ENCODE data around the gene ZNF41. TPM values are rescaled to one million over a fixed set of nuclear protein-coding genes. Genes with fewer than 3 reads are reported as not detected.

The ZNF41 gene
- total RNA-seq, 2 experiments from 2014 or later, result 8.4 to 10.7 TPM

DNA sequence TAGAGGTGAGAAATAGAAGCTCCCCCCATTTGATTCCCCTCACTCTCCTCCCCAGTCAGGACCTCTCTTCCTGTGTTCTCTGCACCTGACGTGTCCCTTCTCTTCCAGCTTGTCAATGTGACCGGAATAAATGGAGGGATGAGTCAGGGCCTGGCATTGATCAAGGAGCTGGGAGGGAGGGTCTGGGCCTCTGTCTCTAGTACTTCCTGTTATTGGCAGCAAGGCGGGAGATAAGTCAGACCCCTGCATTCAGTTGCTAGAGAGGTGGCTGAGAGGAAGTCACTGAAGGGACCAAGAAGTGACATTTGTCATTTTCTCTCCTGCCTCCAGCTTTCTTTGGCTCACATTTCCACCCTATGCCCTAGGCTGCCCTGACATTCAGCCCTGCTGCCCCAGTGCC is 35.1 kb upstream of the ZNF41 start:
- Histone ChIP-seq H3K4me2 (ENCODE audit: low read length) (no peak overlapping the region), H3K27ac (ENCODE audit: low read depth, low read length, poor library complexity, severe bottlenecking) (no peak overlapping the region), H2AFZ (ENCODE audit: low read length) (peak overlapping the region; percentile 67; the same call in 1 of the 2 replicates)

GRCh38 chrX:47515941-47516665 is 33.1 kb upstream of the ZNF41 start:
- Histone ChIP-seq H3K4me2 (ENCODE audit: low read length) (no peak overlapping the region), H4K20me1 (ENCODE audit: insufficient read depth, low read length) (no peaks in the 10 kb centered on the region), H2AFZ (ENCODE audit: low read length) (no peak overlapping the region), H3K27ac (ENCODE audit: low read depth, low read length, poor library complexity, severe bottlenecking) (no peak overlapping the region), H3K4me3 (ENCODE audit: low read depth, low read length, poor library complexity, severe bottlenecking) (no peak overlapping the region), H3K9me2 (ENCODE audit: insufficient read depth, low read length) (no peaks in the 10 kb centered on the region), H3K4me1 (ENCODE audit: insufficient read depth, low read length, poor library complexity, severe bottlenecking) (peaks cover 20% of the 10 kb centered on the region), H3K9me3 (ENCODE audit: low read length) (no peaks in the 10 kb centered on the region), H3K36me3 (ENCODE audit: insufficient read depth, low read length) (no peaks in the 10 kb centered on the region), H3K79me2 (ENCODE audit: insufficient read depth, low read depth, low read length) (no peaks in the 10 kb centered on the region)
- no TSS peak for BruUV-seq (replicated peaks)
- CTCF ChIA-PET (ENCODE audit: unreplicated experiment), result no interaction called here
- DNase-seq (ENCODE audit: low spot score), result no peak
- intact Hi-C loops (cut with micrococcal nuclease; ENCODE audit: unreplicated experiment), result no loop called here
- no peak for TF ChIP-seq EZH2phosphoT487 (IDR thresholded peaks at IDR 0.05; ENCODE audit: borderline replicate concordance, low read depth, low read length)
- TF ChIP-seq, protein P1, sequence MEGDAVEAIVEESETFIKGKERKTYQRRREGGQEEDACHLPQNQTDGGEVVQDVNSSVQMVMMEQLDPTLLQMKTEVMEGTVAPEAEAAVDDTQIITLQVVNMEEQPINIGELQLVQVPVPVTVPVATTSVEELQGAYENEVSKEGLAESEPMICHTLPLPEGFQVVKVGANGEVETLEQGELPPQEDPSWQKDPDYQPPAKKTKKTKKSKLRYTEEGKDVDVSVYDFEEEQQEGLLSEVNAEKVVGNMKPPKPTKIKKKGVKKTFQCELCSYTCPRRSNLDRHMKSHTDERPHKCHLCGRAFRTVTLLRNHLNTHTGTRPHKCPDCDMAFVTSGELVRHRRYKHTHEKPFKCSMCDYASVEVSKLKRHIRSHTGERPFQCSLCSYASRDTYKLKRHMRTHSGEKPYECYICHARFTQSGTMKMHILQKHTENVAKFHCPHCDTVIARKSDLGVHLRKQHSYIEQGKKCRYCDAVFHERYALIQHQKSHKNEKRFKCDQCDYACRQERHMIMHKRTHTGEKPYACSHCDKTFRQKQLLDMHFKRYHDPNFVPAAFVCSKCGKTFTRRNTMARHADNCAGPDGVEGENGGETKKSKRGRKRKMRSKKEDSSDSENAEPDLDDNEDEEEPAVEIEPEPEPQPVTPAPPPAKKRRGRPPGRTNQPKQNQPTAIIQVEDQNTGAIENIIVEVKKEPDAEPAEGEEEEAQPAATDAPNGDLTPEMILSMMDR (conservative IDR thresholded peaks at IDR 0.05; ENCODE audit: low read length), result no peak
- POLR2A ChIA-PET, result interaction anchor here (0.6 to 1.0 kb wide), 3 partner anchors 16 to 42 kb away, joined by 3 read pairs; no protein-coding TSS in a partner anchor

More for the DNA sequence above, 35.1 kb upstream of the ZNF41 start:
- intact Hi-C loops (cut with micrococcal nuclease; ENCODE audit: unreplicated experiment), result no loop called here
- POLR2A ChIA-PET, result interaction anchor here (1.0 kb wide), 1 partner anchor 33 kb away, joined by 3 read pairs; no protein-coding TSS in a partner anchor
- H3K9me3 ChIP-seq (ENCODE audit: low read length), result no peaks in the 10 kb centered on the region
- no peaks in the 10 kb centered on the region for H3K79me2 ChIP-seq (ENCODE audit: insufficient read depth, low read depth, low read length)
- H3K4me3 ChIP-seq (ENCODE audit: low read depth, low read length, poor library complexity, severe bottlenecking), result no peak overlapping the region
- H4K20me1 ChIP-seq (ENCODE audit: insufficient read depth, low read length), result no peaks in the 10 kb centered on the region
- no peaks in the 10 kb centered on the region for H3K9me2 ChIP-seq (ENCODE audit: insufficient read depth, low read length)
- DNase-seq (ENCODE audit: low spot score), result no peak
- H3K36me3 ChIP-seq (ENCODE audit: insufficient read depth, low read length), result no peaks in the 10 kb centered on the region
- peaks cover 16% of the 10 kb centered on the region for H3K4me1 ChIP-seq (ENCODE audit: insufficient read depth, low read length, poor library complexity, severe bottlenecking)
- TF ChIP-seq, protein P1 (conservative IDR thresholded peaks at IDR 0.05; ENCODE audit: low read length), result no peak
- TF ChIP-seq EZH2phosphoT487 (IDR thresholded peaks at IDR 0.05; ENCODE audit: borderline replicate concordance, low read depth, low read length), result no peak
- no TSS peak for BruUV-seq (replicated peaks)
- CTCF ChIA-PET (ENCODE audit: unreplicated experiment), result no interaction called here
